ENCODE measurements around the gene SIGLEC11.

- TF ChIP-seq CTCF (IDR thresholded peaks at IDR 0.05) (no peak), POLR2A (IDR thresholded peaks at IDR 0.05) (no peak), POLR2AphosphoS5 (IDR thresholded peaks at IDR 0.05) (no peak), EP300 (IDR thresholded peaks at IDR 0.05; ENCODE audit: low read depth) (no peak)
Observed at GRCh38 chr19:50005428-50005827, 44.5 kb upstream of the SIGLEC11 start.
